GM12878 (cell line): Measurements from ENCODE around the gene DDAH1.

Experiments used
- CBX3 ChIP-seq: fragments of 200-600 bp; sonication (generic); IDR thresholded peaks from 2 replicates; pipeline ENCODE4 v1.6.1; 2016; ENCODE audit warnings: low read depth, borderline replicate concordance
- CTCF ChIP-seq, 3 experiments: IDR thresholded peaks in 2 of 3; conservative IDR thresholded peaks in 1 of 3; 2 replicates each; pipeline ENCODE4 v1.5.1; 2011; ENCODE audit warnings: low read depth in 3 of 3, low read length in 3 of 3, mild to moderate bottlenecking in 3 of 3, control low read depth in 2 of 3, moderate library complexity in 2 of 3, inconsistent platforms in 1 of 3, mixed read lengths in 1 of 3; ENCODE audit not compliant: control insufficient read depth in 2 of 3, insufficient read depth in 1 of 3; ENCODE audit errors: extremely low read depth in 1 of 3
- EZH2 ChIP-seq: IDR thresholded peaks from 2 replicates; pipeline ENCODE4 v1.6.1; 2012; ENCODE audit warnings: low read depth, mild to moderate bottlenecking, control low read depth, inconsistent platforms, low read length, borderline replicate concordance; ENCODE audit not compliant: control insufficient read depth
- IKZF2 ChIP-seq, 2 experiments: fragments of 450-650 bp; IDR thresholded peaks; 2 replicates each; pipeline ENCODE4 v1.6.1; 2017; ENCODE audit warnings: mild to moderate bottlenecking in 2 of 2, moderate library complexity in 2 of 2
- POLR2A ChIP-seq: IDR thresholded peaks from 2 replicates; pipeline ENCODE4 v1.6.1; 2011; ENCODE audit warnings: low read depth, mild to moderate bottlenecking, low read length
- POLR2AphosphoS5 ChIP-seq: IDR thresholded peaks from 2 replicates; pipeline ENCODE4 v1.6.1; 2011; ENCODE audit warnings: mild to moderate bottlenecking, low read length, inconsistent platforms
- RFX5 ChIP-seq: IDR thresholded peaks from 2 replicates; pipeline ENCODE4 v1.6.1; 2011; ENCODE audit warnings: low read depth, low read length, improper control_type of control experiment
- SMAD1 ChIP-seq: fragments of 450-650 bp; IDR thresholded peaks from 2 replicates; pipeline ENCODE4 v1.6.1; 2018; ENCODE audit warnings: mild to moderate bottlenecking, low read depth; ENCODE audit not compliant: partially characterized antibody
- ZSCAN29 ChIP-seq: fragments of 450-650 bp; IDR thresholded peaks from 2 replicates; pipeline ENCODE4 v1.6.1; 2017; ENCODE audit warnings: mild to moderate bottlenecking, moderate library complexity
- TF ChIP-seq, protein P1 (sequence below): fragments of 450-650 bp; IDR thresholded peaks from 2 replicates; pipeline ENCODE4 v1.6.1; 2017; ENCODE audit warnings: antibody characterized with exemption, mild to moderate bottlenecking, moderate library complexity

DNA sequence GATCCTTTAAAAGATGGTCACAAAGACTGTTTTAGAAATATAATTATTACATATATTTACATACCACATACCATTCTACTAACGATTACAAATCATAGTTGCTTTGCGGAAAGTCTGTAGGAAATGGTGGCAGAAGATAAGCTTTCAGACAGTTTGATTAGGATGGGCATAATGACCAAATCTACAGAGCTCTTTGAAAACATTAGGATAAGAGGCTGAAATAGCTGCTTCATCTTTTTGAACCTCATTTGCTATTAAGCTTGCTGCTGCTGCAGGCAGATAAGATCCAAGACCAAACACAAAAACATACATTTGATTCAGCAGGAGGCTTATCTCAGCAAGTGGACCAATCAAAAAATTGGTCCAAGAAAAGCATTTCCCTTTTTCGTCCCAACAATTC is 47.1 kb downstream of the DDAH1 start:
- TF ChIP-seq CBX3 (no peak), IKZF2 (IDR thresholded peaks at IDR 0.05) (no peak), CTCF (IDR thresholded peaks at IDR 0.05 in 2 of 3, conservative IDR thresholded peaks at IDR 0.05 in 1 of 3; ENCODE audit: control insufficient read depth in 2 of 3, extremely low read depth in 1 of 3, insufficient read depth in 1 of 3, low read depth in 3 of 3, low read length in 3 of 3) (no peak), POLR2A (no peak), ZSCAN29 (no peak), EZH2 (no peak), POLR2AphosphoS5 (no peak), SMAD1 (no peak), RFX5 (no peak)
- TF ChIP-seq, protein P1, sequence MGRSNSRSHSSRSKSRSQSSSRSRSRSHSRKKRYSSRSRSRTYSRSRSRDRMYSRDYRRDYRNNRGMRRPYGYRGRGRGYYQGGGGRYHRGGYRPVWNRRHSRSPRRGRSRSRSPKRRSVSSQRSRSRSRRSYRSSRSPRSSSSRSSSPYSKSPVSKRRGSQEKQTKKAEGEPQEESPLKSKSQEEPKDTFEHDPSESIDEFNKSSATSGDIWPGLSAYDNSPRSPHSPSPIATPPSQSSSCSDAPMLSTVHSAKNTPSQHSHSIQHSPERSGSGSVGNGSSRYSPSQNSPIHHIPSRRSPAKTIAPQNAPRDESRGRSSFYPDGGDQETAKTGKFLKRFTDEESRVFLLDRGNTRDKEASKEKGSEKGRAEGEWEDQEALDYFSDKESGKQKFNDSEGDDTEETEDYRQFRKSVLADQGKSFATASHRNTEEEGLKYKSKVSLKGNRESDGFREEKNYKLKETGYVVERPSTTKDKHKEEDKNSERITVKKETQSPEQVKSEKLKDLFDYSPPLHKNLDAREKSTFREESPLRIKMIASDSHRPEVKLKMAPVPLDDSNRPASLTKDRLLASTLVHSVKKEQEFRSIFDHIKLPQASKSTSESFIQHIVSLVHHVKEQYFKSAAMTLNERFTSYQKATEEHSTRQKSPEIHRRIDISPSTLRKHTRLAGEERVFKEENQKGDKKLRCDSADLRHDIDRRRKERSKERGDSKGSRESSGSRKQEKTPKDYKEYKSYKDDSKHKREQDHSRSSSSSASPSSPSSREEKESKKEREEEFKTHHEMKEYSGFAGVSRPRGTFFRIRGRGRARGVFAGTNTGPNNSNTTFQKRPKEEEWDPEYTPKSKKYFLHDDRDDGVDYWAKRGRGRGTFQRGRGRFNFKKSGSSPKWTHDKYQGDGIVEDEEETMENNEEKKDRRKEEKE = no peak
